ENCODE data around the gene ST3GAL6. TPM values are rescaled to one million over a fixed set of nuclear protein-coding genes. Genes with fewer than 3 reads are reported as not detected.
A peak's percentile ranks its signal among the peaks of the same experiment; 100 is the strongest.

Gene ST3GAL6
- total RNA-seq, 1 donor from 2014 or later, result 52.5 TPM

DNA sequence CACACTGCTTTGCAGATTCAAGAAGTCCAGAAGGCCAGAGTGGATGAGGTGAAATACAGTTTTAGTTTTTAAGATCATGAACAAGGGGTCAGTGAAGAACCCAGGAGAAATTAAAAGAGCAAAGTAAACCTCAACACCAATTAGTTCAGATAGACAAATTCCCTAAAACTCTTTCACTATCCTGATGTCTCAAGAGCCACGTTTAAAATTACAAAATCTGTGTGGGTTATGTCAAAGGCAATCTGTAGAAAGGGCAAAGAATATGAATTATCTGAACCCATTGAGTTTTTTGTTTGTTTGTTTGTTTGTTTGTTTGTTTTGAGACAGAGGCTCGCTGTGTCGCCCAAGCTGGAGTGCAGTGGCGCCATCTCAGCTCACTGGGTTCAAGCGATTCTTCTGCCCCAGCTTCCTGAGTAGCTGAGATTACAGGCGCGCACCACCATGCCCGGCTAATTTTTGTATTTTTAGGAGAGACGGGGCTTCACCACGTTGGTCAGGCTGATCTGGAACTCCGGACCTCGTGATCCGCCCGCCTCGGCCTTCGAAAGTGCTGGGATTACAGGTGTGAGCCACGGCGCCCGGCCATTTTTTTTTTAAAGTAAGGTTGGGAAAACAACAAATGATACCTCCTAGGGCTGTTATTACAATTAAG lies 32.1 kb upstream of the ST3GAL6 start:
- Histone ChIP-seq H3K27me3 (ENCODE audit: low read depth) (no peaks in the 10 kb centered on the region), H3K27ac (replicated peaks) (peak overlapping the region; percentile 92), H3K4me1 (peaks cover 42% of the 10 kb centered on the region), H3K4me3 (no peak overlapping the region), H3K36me3 (no peaks in the 10 kb centered on the region), H3K9me3 (replicated peaks) (no peaks in the 10 kb centered on the region)
- intact Hi-C loops (cut with micrococcal nuclease), result no loop called here
- TF ChIP-seq CTCF (IDR thresholded peaks at IDR 0.05; ENCODE audit: borderline replicate concordance), result no peak
- no peak for DNase-seq

DNA sequence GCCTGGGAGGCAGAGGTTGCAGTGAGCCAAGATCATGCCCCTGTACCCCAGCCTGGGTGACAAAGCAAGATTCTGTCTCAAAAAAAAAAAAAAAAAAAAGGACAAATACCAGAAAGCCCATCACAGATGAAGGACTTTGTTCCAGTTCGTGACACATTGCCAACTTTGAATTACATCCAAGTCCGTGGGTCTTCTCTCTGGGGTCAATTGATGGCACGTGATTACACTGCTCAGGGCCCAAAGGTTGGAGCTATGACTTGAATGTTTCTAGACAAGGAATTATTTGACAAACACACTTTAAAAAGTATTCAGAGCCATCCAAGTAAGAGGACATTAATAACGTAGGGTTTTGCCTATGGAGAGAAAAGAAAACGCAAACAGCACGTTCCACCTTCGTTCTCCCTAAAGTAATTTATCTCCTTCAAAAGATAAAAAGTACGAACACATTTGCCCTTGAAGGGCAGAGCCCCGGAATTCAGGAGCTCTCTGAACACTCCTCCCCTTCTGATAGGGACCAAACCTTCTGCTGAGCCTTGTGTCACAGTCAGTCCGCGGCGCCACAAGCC lies 31.3 kb upstream of the ST3GAL6 start:
- Histone ChIP-seq H3K27me3 (ENCODE audit: low read depth) (no peaks in the 10 kb centered on the region), H3K4me3 (peak overlapping the region; percentile 85), H3K36me3 (no peaks in the 10 kb centered on the region), H3K9me3 (replicated peaks) (no peaks in the 10 kb centered on the region), H3K4me1 (peaks cover 47% of the 10 kb centered on the region), H3K27ac (replicated peaks) (peak overlapping the region; percentile 92)
- DNase-seq, result no peak
- TF ChIP-seq CTCF (IDR thresholded peaks at IDR 0.05; ENCODE audit: borderline replicate concordance), result no peak
- intact Hi-C loops (cut with micrococcal nuclease), result no loop called here

DNA sequence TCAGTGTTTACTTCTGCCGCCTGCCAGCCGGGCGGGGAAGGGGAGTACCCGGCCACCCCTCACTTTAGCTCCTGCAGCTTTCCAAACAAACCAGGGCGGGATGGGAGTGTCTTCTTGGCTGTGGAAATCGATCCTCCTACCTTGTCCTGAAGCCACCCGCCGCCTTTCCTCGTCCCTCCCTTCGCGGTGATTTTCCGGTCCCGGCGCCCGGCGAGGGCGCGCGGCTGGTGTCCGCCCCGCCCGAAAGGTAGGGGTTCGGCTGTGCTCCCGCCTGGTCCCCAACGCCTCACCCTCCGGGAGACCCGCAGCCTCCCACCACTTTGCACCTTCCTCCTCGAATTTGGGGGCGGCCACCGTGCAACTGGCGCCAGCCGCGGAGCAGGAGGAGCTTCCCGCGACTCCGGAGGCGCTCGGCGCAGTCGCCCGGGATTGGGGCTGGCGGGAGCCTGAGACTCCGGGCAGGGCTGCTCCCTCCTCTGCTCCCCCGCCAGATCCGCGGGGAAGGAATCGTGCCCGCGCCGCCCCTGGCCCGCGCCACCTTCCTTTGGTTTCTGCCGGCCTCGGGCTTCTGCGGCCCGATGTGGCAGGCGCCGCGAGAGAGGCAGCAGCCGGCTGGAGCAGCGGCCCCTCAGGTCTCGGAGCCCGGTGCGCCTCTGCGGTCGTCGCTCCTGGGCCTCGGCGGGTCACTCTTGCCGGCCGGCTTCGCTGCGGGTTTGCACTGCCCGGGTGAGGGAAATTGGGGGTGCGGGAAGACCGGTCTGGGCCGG lies 30.7 kb upstream of the ST3GAL6 start:
- TF ChIP-seq CTCF (IDR thresholded peaks at IDR 0.05; ENCODE audit: borderline replicate concordance), result no peak
- Histone ChIP-seq H3K27ac (replicated peaks) (peak overlapping the region; percentile 92), H3K4me1 (peaks cover 51% of the 10 kb centered on the region), H3K36me3 (no peaks in the 10 kb centered on the region), H3K27me3 (ENCODE audit: low read depth) (no peaks in the 10 kb centered on the region), H3K4me3 (peak overlapping the region; percentile 85), H3K9me3 (replicated peaks) (no peaks in the 10 kb centered on the region)
- intact Hi-C loops (cut with micrococcal nuclease), result no loop called here
- DNase-seq, result peak; percentile 61

- Histone ChIP-seq H3K27me3 (ENCODE audit: low read depth) (no peaks in the 10 kb centered on the region), H3K4me3 (peak overlapping the region; percentile 85), H3K4me1 (peaks cover 59% of the 10 kb centered on the region), H3K36me3 (no peaks in the 10 kb centered on the region), H3K9me3 (replicated peaks) (no peaks in the 10 kb centered on the region), H3K27ac (replicated peaks) (peak overlapping the region; percentile 92)
- DNase-seq, result peak; percentile 39
- intact Hi-C loops (cut with micrococcal nuclease), result no loop called here
- no peak for TF ChIP-seq CTCF (IDR thresholded peaks at IDR 0.05; ENCODE audit: borderline replicate concordance)
Observed at GRCh38 chr3:98733053-98733811, 29.9 kb upstream of the ST3GAL6 start.

DNA sequence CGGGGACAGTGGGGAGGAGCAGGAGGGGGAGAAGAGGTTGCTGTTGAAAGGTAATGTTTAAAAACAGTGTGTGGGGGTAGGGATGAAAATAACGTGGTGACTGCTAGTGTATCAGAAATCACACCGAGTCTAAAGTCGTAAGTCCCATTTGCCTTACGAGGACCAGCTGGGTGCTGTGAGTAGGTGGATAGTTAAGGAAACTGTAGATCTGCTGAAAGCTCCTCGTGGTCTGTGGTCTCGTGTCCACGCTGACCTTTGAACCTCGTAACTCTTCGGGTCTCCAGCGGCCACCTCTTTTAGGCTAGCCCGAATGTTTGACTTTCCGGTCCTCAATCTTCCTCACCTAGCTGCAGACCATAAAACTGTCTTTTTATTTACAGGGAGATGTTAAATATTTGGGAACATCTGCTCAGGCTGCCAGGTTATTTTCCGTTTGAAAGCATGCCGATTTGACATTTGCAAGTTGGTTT lies 29.3 kb upstream of the ST3GAL6 start:
- Histone ChIP-seq H3K4me1 (peaks cover 65% of the 10 kb centered on the region), H3K36me3 (no peaks in the 10 kb centered on the region), H3K27ac (replicated peaks) (peak overlapping the region; percentile 92), H3K4me3 (peak overlapping the region; percentile 85), H3K27me3 (ENCODE audit: low read depth) (no peaks in the 10 kb centered on the region), H3K9me3 (replicated peaks) (no peaks in the 10 kb centered on the region)
- no peak for TF ChIP-seq CTCF (IDR thresholded peaks at IDR 0.05; ENCODE audit: borderline replicate concordance)
- no peak for DNase-seq
- intact Hi-C loops (cut with micrococcal nuclease), result no loop called here

Data from left ventricle myocardium inferior (tissue), 1 donor.